NCI-H69 (cell line): ENCODE measurements around the gene ZNF774.
"Not testable (repeated sequence)": the region's sequence is repeated elsewhere in the genome, so short reads cannot be mapped to it uniquely, and the experiment has no call there.

ENCODE experiments used
- DNase-seq: peaks from one replicate; lab custom pipeline; 2025; lab: John Stamatoyannopoulos, UW

ZNF774 gene

DNA sequence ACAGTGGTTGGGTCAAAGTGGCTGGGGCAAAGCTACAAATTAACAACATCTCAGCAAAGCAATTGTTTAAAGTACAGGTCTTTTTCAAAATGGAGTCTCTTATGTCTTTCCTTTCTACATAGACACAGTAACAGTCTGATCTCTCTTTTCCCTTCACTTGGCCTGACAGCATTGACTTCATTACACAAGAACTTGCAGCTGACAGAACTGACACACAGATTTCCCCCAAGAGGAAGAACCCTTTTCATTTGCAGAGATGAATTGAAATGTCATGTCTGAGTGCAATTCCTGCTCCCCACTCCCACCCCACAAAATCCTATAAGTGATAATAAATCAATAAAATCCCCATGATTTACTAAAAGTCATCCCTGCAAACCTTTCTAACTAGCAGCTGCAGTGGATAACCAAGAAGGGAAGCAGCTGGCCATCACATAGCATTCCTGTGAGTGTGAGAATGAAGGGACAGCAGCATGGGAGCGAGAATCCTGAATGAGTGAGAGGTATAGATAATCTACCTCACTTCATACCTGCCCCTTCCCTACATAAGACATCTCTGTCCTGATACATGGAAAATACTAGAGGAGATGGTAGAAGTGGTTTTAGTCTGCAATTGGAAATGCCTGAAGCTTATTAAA lies 4.5 kb upstream of the ZNF774 start:
- DNase-seq, result not testable (repeated sequence)

GRCh38 chr15:90348456-90348855 lies 3.6 kb upstream of the ZNF774 start:
- DNase-seq, result no peak

DNA sequence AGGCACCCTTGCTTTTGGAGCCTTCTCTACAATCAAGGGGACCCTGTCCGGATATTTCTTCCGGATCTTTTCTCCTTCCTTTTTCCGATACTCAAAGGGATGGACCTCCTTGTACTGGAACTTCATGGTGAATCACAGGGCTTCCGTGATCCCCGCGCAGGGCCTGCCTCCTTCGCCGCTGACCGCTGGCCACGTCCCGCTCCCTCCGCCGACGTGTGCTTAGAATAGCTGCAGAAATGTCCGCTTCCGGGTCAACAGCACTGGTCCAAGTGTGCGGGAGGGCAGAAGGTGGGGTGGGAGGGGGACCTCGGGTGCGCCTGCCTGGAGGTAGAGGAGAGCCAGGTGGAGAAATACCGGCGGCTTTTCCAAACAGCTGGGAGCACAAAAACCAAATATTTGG lies 3.0 kb upstream of the ZNF774 start:
- no peak for DNase-seq

GRCh38 chr15:90349821-90350220 lies 2.3 kb upstream of the ZNF774 start:
- no peak for DNase-seq

- DNase-seq, result peak; percentile 73
These were observed 491 bp upstream of the ZNF774 start for GRCh38 chr15:90351479-90352106.

GRCh38 chr15:90354986-90355385 lies 2.9 kb downstream of the ZNF774 start:
- no peak for DNase-seq

DNA sequence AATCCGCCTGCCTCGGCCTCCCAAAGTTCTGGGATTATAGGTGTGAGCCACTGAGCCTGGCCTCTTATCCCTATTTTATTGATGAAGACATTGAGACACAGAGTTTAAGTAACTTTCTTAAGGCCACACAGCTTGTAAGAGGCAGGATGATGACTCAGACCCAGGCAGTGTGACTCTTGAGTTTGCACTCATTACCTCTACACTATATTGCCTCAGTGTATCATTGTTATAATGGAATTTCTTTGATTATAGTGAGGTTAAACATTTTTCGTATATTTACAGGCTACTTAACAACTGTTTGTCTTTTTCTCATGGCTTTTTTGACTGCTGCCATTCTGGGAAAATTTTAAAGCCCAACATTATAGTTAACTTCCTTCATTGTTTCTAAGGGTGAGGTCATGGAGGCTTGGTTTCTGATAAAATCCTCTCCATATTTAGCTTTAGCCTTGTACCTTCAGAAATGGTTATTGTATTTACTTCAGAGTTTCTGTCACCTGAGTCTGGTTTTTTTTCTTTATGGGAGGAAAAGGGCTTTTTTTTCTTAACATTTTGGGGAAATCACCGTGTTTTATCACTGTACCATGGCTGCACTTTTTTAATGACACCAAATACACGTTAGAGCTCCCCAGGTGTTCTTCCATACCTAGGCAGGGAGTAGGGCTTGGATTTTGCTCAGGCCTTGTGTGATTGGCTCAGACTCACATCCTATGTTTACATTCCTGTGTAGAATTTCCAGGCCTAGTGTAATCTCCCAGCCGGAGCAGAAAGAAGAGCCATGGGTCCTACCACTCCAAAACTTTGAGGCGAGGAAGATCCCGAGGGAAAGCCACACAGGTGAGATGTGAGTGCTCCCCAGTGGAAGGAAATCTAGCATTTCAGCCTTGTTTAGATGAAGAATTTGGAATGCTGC lies 6.3 kb downstream of the ZNF774 start:
- no peak for DNase-seq

GRCh38 chr15:90360746-90361145 lies 8.7 kb downstream of the ZNF774 start:
- DNase-seq, result no peak

GRCh38 chr15:90362936-90363212 lies 10.8 kb downstream of the ZNF774 start:
- DNase-seq, result no peak

DNA sequence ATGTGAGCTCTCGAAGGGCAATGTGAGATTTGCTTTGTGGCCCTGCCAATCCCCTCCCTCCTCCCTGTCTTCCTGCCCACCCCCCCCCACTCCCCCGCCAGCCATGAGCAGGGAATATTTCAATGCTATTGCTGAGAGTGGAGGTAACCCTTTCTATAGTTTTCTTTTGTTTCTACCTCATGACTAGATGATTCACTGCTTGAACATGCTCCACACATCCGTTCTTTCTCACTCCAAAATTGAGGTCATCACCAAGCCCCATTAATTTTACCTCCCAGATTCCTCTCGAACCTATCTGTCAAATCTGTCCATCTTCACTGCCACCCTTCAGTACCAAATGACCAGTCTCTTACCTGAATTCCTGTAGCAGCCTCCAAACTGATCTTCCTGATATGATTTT lies 12.2 kb downstream of the ZNF774 start:
- DNase-seq, result no peak

GRCh38 chr15:90365414-90366055 lies 13.5 kb downstream of the ZNF774 start:
- no peak for DNase-seq

GRCh38 chr15:90367576-90367975 lies 15.5 kb downstream of the ZNF774 start:
- no peak for DNase-seq

- DNase-seq, result no peak
These were observed 23.0 kb downstream of the ZNF774 start for GRCh38 chr15:90375071-90375470.

DNA sequence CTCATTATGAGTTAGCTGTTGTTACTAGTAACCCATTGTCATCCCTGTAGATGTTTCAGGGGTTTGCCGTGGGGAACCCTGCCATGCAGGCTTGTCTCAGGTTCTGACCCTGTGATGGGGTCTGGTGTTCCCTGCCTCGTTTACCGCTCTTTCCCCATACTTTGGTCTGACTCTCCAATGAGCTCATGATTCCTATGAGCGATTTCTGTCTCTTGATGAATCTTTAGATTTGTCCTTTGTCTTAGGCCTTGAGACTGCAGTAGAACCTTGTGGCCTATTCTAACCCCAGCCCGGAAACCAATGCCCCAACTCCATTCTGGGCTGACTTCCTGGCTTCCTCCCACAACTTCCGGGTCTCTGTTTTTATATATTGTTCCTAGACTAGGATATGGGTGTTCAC lies 24.7 kb downstream of the ZNF774 start:
- DNase-seq, result no peak

- DNase-seq, result no peak
These were observed 27.2 kb downstream of the ZNF774 start for GRCh38 chr15:90379263-90379662.

DNA sequence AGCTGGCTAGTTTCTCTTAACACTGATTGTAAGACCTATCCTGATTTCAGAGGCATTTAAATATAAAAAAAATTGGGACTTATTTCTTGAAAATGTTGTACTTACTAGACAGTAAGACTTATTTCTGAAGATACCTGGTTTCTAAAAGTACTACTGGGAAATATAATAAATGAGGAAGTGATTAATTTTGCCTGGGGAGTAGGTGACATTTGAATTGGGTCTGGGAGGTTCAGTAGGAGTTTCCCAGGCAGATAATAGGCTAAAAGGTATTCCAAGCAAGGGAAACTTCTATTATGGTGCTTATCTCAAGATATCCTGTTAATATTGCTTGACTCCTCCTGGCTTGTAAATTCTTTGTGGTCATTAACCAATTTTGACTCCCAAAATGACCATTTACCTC lies 29.4 kb downstream of the ZNF774 start:
- DNase-seq, result no peak

DNA sequence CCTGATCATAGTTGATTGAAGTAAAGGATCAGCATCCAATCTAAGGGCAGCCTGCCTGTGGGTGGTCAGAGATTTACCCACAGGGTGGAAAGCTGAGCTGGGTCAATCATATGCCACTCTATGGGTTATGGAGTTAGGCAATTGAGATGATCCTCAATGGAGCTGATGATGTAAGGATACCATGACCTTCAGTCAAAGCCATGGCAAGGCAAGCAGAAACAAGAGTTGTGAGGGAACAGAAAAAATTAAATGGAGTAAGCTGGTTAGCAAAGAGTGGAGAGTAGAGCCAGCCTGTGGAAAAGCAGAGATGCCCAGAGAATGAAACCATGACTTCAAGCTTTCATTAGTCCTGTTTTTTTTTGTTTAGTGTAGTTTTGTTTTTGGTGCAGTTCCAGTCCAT lies 30.2 kb downstream of the ZNF774 start:
- no peak for DNase-seq

DNA sequence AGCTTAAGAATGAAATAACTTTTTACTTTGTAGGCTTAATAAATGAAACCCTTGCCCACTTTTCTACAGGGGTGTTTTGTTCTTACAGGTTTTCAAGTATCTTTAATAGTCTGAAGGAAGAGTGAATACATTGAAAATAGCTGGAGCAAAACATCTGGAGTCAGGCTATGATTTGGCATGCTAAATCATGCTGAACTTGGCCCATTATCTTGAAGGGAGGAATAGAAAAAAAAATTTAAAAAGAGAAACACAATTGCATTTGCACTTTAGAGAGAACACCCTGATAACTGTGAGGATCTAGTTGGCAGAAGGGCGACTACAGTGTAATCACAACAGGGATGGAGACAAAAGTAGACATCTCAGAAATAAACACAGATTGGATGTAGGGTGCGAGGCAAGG lies 34.1 kb downstream of the ZNF774 start:
- no peak for DNase-seq

DNA sequence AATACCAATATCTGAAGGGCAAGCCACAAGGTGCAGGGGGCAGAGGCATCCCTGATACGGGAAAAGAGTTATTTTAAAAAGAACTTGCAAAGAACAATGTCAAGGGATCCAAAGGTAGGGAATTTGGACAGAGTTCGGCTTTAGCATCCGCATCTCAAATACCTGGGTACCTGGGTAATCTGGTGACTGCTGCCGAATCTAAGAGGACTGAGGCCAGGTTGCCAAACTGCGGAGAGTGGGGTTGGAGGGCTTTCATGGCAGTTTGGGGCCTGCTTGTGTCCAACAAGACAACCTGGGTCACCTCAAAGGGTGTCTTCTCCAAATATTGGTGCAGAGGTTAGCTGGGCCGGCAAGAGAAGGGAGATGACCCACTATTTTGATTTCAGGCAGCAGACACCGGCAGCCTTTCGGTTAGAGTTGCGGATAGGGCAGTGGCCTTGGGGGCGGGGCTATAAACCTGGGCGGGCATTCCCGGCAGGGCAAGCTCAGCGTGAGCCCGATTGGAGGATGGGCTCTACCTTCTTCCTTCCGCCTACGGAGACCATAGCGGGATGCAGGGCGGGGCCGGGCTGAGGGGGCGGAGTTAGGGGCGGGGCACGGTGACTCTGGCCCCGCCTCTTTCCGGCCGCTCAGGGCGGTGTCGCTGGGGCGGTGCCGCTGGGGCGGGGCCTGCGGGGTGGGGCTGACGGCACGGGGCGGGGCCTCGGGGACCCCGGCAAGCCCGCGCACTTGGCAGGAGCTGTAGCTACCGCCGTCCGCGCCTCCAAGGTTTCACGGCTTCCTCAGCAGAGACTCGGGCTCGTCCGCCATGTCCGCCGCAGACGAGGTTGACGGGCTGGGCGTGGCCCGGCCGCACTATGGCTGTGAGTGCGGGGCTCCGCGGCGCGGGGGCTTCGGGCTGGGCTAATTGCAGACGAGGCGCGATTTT lies 35.7 kb downstream of the ZNF774 start, which contains the start of gene IQGAP1:
Gene IQGAP1, plus strand, starts transcription at position 709 of the 928 bp plus-strand sequence. Its CDS starts 100 bp downstream, at position 809.
- peak; percentile 96 for DNase-seq

GRCh38 chr15:90388462-90389380 lies 36.6 kb downstream of the ZNF774 start:
- peak; percentile 65 for DNase-seq
